Tibial nerve (tissue), 4 donors: ENCODE data around the gene PHF12. TPM values are rescaled to one million over a fixed set of nuclear protein-coding genes. Genes with fewer than 3 reads are reported as not detected.
"Not testable (repeated sequence)": the region's sequence is repeated elsewhere in the genome, so short reads cannot be mapped to it uniquely, and the experiment has no call there.

ENCODE experiments used
- DNase-seq, 2 donors: peaks; one replicate each; pipeline ENCODE4 v3.0.0-alpha.2; 2019; ENCODE audit warnings: low spot score in 2 of 2
- H3K27ac ChIP-seq, 4 donors: fragments of 200-600 bp; sonication (generic) in 3 of 4; one replicate each; pipeline ENCODE4 v1.5.1; 2017 to 2019; ENCODE audit warnings: mild to moderate bottlenecking in 1 of 4
- H3K27me3 ChIP-seq, 2 donors: fragments of 200-600 bp; sonication (generic) in 1 of 2; one replicate each; pipeline versions ENCODE4 v1.5.1 to v1.6.0; 2017 to 2019
- H3K36me3 ChIP-seq, 3 donors: fragments of 200-600 bp; sonication (generic); one replicate each; pipeline ENCODE4 v1.5.1; 2018 to 2019
- H3K4me1 ChIP-seq, 4 donors: fragments of 200-600 bp; sonication (generic) in 3 of 4; one replicate each; pipeline ENCODE4 v1.5.1; 2017 to 2019
- H3K4me3 ChIP-seq, 4 donors: fragments of 200-600 bp; sonication (generic) in 3 of 4; one replicate each; pipeline ENCODE4 v1.5.1; 2017 to 2019; ENCODE audit warnings: mild to moderate bottlenecking in 1 of 4, moderate library complexity in 1 of 4
- H3K9me3 ChIP-seq, 4 donors: fragments of 200-600 bp; sonication (generic) in 3 of 4; one replicate each; pipeline ENCODE4 v1.5.1; 2017 to 2019
- EP300 ChIP-seq, 2 donors: sonication (generic); formaldehyde crosslinking; IDR thresholded peaks; one replicate each; pipeline ENCODE4 v1.6.1; 2017; ENCODE audit warnings: antibody characterized with exemption in 2 of 2, mild to moderate bottlenecking in 1 of 2
- POLR2A ChIP-seq, 2 donors: fragments of 450-650 bp; IDR thresholded peaks; one replicate each; pipeline ENCODE4 v1.6.1; 2017; ENCODE audit warnings: antibody characterized with exemption in 2 of 2, mild to moderate bottlenecking in 2 of 2, moderate library complexity in 2 of 2
- WGBS, 2 donors: methylation state at CpG; one replicate each; pipeline ENCODE4 v1.1.5; 2018; 5-methylcytosine and 5-hydroxymethylcytosine counted together
- total RNA-seq, 4 donors: library from RNA; depleted of rRNA; stranded (reverse); fragments of >200 nt; gene quantifications; one replicate each; pipeline ENCODE4 v1.1.0, GENCODE V29; 2016
- TF ChIP-seq, protein P1 (sequence below), 5 experiments: fragments of 200-600 bp in 3 of 5; fragments of 450-650 bp in 2 of 5; sonication (generic) in 3 of 5; IDR thresholded peaks; one replicate each; pipeline ENCODE4 v1.5.1; 2016 to 2019; ENCODE audit warnings: antibody characterized with exemption in 5 of 5, mild to moderate bottlenecking in 3 of 5, moderate library complexity in 2 of 5

The PHF12 gene
- total RNA-seq, 4 donors from 2014 or later, result 45.7 to 95.1 (median 49.6) TPM

DNA sequence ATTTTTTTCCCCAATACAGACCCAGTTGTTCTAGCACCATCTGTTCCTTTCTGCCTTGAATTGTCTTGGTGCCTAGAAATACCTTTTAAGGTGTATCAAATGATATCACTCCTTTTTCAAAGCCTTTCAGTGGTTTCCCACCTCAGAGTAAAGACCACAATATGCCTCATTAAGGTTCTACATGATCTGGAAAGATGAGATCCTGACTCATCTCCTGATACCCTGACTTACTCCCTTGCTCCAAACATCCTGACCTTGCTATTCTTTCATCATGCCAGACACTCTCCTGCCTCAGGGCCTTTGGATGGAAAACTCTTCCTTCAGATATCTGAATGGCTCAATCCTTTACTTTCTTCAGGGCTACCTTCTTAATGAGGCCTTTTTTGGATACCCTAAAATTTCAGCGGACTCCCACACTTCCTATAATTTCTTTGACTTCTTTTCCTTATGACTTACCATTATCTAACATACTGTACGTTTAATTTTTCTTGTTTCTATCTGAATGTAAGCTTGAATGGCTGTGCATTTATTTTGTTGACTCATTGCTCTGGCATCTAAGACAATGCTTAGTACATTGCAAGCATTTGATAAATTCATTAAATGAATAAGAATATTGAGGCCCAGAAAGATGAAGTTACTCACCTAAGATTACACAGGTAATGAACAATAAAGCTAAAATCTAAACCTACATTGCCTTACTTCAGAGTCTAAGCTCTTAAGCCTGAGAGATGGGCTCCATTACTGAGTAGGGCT, 73.0 kb downstream of the PHF12 start:
- peaks cover 9 to 60% (median 43%) of the 10 kb centered on the region in 3 donors for H3K36me3 ChIP-seq
- WGBS, 2 donors, result 82 to 87% methylated on average over 2 of the region's 2 CpGs
- TF ChIP-seq EP300 (IDR thresholded peaks at IDR 0.05) (no peak), POLR2A (IDR thresholded peaks at IDR 0.05) (no peak)
- TF ChIP-seq, protein P1, sequence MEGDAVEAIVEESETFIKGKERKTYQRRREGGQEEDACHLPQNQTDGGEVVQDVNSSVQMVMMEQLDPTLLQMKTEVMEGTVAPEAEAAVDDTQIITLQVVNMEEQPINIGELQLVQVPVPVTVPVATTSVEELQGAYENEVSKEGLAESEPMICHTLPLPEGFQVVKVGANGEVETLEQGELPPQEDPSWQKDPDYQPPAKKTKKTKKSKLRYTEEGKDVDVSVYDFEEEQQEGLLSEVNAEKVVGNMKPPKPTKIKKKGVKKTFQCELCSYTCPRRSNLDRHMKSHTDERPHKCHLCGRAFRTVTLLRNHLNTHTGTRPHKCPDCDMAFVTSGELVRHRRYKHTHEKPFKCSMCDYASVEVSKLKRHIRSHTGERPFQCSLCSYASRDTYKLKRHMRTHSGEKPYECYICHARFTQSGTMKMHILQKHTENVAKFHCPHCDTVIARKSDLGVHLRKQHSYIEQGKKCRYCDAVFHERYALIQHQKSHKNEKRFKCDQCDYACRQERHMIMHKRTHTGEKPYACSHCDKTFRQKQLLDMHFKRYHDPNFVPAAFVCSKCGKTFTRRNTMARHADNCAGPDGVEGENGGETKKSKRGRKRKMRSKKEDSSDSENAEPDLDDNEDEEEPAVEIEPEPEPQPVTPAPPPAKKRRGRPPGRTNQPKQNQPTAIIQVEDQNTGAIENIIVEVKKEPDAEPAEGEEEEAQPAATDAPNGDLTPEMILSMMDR (IDR thresholded peaks at IDR 0.05), result no peak

GRCh38 chr17:28877150-28877711, 74.1 kb downstream of the PHF12 start:
- WGBS, 2 donors, result 93 to 96% methylated on average over 6 of the region's 6 CpGs

More for the DNA sequence above, 73.0 kb downstream of the PHF12 start:
- DNase-seq, result no peak
- H3K9me3 ChIP-seq, result no peaks in the 10 kb centered on the region
- H3K27ac ChIP-seq, result no peak overlapping the region
- H3K27me3 ChIP-seq, result no peaks in the 10 kb centered on the region
- H3K4me1 ChIP-seq, result no peaks in the 10 kb centered on the region
- no peak overlapping the region for H3K4me3 ChIP-seq

DNA sequence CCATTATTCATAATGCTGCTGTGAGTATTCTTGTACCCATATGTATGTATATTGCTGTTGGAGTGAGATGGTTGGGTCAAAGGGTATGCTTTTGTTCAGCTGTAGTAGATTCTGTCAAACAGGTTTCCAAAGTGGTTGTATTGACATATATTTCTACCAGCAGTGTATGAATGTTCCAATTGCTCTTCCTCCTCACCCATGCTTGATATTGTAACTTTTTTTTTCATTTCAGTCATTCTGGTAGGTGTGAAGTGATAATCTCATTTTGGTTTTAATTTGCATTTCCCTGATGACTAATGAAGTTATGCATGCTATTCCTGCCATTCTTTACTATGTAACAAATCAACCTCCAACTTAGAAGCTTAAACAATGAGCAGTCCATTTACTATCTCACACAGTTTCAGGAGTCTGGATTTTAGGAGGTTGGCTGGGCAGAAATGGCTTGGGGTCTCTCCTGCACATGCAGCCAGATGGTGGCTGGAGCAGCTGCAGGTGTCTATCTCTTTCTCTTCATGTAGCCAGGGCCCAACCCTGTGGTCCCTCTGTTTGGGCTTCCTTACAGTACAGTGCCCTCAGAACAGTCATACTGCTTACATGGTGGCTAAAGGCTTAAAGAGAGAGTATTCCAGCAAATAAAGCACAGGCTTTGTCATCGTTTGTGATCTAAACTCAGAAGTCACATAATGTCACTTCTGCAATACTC, 75.3 kb downstream of the PHF12 start:
- Histone ChIP-seq H3K36me3 (peaks cover under 1 to 37% (median 20%) of the 10 kb centered on the region in 3 donors), H3K9me3 (no peaks in the 10 kb centered on the region), H3K4me1 (no peaks in the 10 kb centered on the region), H3K27me3 (no peaks in the 10 kb centered on the region), H3K4me3 (no peak overlapping the region), H3K27ac (no peak overlapping the region)
- DNase-seq, result no peak
- no peak for TF ChIP-seq EP300 (IDR thresholded peaks at IDR 0.05)
- TF ChIP-seq, protein P1 (IDR thresholded peaks at IDR 0.05), result no peak
- no peak for TF ChIP-seq POLR2A (IDR thresholded peaks at IDR 0.05)
- 26 to 31% methylated on average over 1 of the region's 1 CpG for WGBS, 2 donors

More at GRCh38 chr17:28877150-28877711, 74.1 kb downstream of the PHF12 start:
- H3K36me3 ChIP-seq, result peaks cover 7 to 49% (median 32%) of the 10 kb centered on the region in 3 donors
- H3K27ac ChIP-seq, H3K27me3 ChIP-seq, H3K9me3 ChIP-seq, H3K4me3 ChIP-seq, H3K4me1 ChIP-seq, DNase-seq: not testable (repeated sequence)

DNA sequence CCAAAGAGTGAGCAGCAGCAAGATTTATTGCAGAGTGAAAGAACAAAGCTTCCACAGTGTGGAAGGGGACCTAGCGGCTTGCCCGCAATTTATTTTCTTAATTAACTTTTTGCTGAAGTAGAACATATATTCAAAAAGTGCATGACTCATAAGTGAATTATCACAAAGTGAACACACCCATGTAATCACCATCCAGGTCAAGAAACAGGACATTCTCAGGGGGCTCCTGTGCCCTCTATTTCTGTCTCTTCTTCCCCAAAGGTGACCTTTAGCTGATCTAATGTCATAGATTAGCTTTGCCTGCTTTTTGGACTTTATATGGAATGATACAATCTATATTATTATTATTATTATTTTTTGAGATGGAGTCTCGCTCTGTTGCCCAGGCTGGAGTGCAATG, 76.6 kb downstream of the PHF12 start:
- WGBS, 2 donors, result 62 to 66% methylated on average over 3 of the region's 3 CpGs
- Histone ChIP-seq H3K36me3 (peaks cover 0 to 24% (median 9%) of the 10 kb centered on the region in 3 donors), H3K27me3 (no peaks in the 10 kb centered on the region), H3K9me3 (no peaks in the 10 kb centered on the region), H3K27ac (no peak overlapping the region), H3K4me1 (no peaks in the 10 kb centered on the region), H3K4me3 (no peak overlapping the region)
- TF ChIP-seq EP300 (IDR thresholded peaks at IDR 0.05) (no peak), POLR2A (IDR thresholded peaks at IDR 0.05) (no peak)
- TF ChIP-seq, protein P1 (IDR thresholded peaks at IDR 0.05), result no peak
- no peak for DNase-seq

DNA sequence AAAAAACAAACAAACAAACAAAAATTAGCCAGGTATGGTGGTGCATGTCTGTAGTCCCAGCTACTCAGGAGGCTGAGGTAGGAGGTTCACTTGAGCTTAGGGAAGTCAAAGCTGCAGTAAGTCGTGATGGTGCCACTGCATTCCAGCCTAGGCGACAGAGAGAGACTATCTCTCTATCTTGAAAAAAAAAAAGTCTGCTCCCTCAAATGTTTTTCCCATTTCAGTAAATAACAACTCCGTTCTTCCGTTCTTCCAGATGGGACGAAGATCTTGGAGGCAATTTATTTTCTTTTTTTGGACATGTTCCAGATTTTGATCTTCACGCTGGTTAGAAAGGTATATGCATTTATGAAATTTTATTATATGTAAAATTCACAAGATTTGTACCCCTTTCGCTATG, 77.5 kb downstream of the PHF12 start:
- TF ChIP-seq EP300 (IDR thresholded peaks at IDR 0.05) (no peak), POLR2A (IDR thresholded peaks at IDR 0.05) (no peak)
- TF ChIP-seq, protein P1 (IDR thresholded peaks at IDR 0.05), result no peak
- Histone ChIP-seq H3K27me3 (no peaks in the 10 kb centered on the region), H3K9me3 (no peaks in the 10 kb centered on the region), H3K4me1 (no peaks in the 10 kb centered on the region), H3K36me3 (peaks cover 0 to 15% (median 2%) of the 10 kb centered on the region in 3 donors), H3K27ac (no peak overlapping the region), H3K4me3 (no peak overlapping the region)
- DNase-seq, result no peak
- 88 to 89% methylated on average over 7 of the region's 7 CpGs for WGBS, 2 donors
